Measurements from ENCODE around the gene SYAP1.

DNA sequence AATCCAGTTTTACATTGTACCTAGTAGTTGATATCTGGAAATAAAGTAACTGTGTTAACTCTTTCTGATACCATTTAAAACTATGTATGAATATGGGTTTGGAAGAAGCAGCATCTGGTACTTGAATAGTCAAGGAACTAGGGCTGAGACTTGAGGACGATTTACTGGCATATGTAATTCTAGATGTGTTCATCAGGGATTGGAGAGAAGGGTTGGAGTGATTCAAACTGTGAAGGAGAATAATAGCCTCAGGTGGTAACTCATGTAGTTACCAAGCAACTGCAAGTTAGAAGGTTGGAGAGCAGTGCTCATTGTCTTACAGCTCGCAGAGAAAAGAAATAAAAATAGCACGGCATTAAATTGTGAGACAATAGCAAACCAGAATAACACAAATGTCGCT lies 37.3 kb downstream of the SYAP1 start:
- no peak for TF ChIP-seq POLR2A (IDR thresholded peaks at IDR 0.05; ENCODE audit: low read depth, low read length)
- no peak for TF ChIP-seq POLR2AphosphoS5 (IDR thresholded peaks at IDR 0.05; ENCODE audit: low read depth, low read length)
